Liver (tissue), 9 donors: ENCODE results near the gene CDC7. TPM values are rescaled to one million over a fixed set of nuclear protein-coding genes. Genes with fewer than 3 reads are reported as not detected.

Experiments
- DNase-seq: peaks from one replicate; pipeline ENCODE4 v3.0.0-alpha.2; 2017; ENCODE audit warnings: low spot score
- H3K27ac ChIP-seq, 2 donors: one replicate each; pipeline ENCODE4 v1.7.0; 2013; ENCODE audit warnings: inconsistent platforms in 2 of 2, low read length in 2 of 2, control low read depth in 1 of 2, low read depth in 1 of 2, mild to moderate bottlenecking in 1 of 2
- H3K27me3 ChIP-seq, 4 donors: one replicate each; pipeline versions ENCODE4 v1.6.1 to v1.7.0; 2013; ENCODE audit warnings: low read length in 3 of 4, inconsistent platforms in 1 of 4, mild to moderate bottlenecking in 1 of 4, moderate library complexity in 1 of 4; ENCODE audit not compliant: control insufficient read depth in 4 of 4, insufficient read depth in 4 of 4
- H3K36me3 ChIP-seq, 4 donors: one replicate each; pipeline versions ENCODE4 v1.6.1 to v1.7.0; 2013; ENCODE audit warnings: low read length in 3 of 4, mild to moderate bottlenecking in 3 of 4, low read depth in 1 of 4, moderate library complexity in 1 of 4; ENCODE audit not compliant: control insufficient read depth in 4 of 4, insufficient read depth in 3 of 4
- H3K4me1 ChIP-seq, 4 donors: one replicate each; pipeline versions ENCODE4 v1.6.1 to v1.7.0; 2013; ENCODE audit warnings: low read length in 3 of 4, mild to moderate bottlenecking in 3 of 4, moderate library complexity in 1 of 4; ENCODE audit not compliant: control insufficient read depth in 4 of 4, insufficient read depth in 4 of 4
- H3K4me3 ChIP-seq, 3 donors: one replicate each; pipeline versions ENCODE4 v1.6.1 to v1.7.0; 2013; ENCODE audit warnings: low read length in 3 of 3, control low read depth in 1 of 3, low read depth in 1 of 3, mild to moderate bottlenecking in 1 of 3
- H3K9ac ChIP-seq, 2 donors: one replicate each; pipeline ENCODE4 v1.7.0; 2013; ENCODE audit warnings: low read length in 2 of 2, mild to moderate bottlenecking in 2 of 2, moderate library complexity in 2 of 2, control low read depth in 1 of 2, low read depth in 1 of 2
- H3K9me3 ChIP-seq, 4 donors: one replicate each; pipeline versions ENCODE4 v1.6.1 to v1.7.0; 2013; ENCODE audit warnings: low read length in 3 of 4; ENCODE audit not compliant: control insufficient read depth in 4 of 4
- CTCF ChIP-seq: fragments of 150-350 bp; IDR thresholded peaks from 2 replicates; pipeline ENCODE4 v1.5.1; 2017; ENCODE audit warnings: improper control_type of control experiment, low read depth, low read length; ENCODE audit not compliant: missing input control
- EGR1 ChIP-seq, 2 donors: IDR thresholded peaks; 2 replicates each; pipeline ENCODE4 v1.6.1; 2016 to 2018; ENCODE audit warnings: antibody characterized with exemption in 2 of 2, low read depth in 2 of 2
- FOXA1 ChIP-seq: IDR thresholded peaks from 2 replicates; pipeline ENCODE4 v1.6.1; 2016; ENCODE audit warnings: antibody characterized with exemption
- GABPA ChIP-seq, 2 donors: IDR thresholded peaks in 1 of 2; conservative IDR thresholded peaks in 1 of 2; 2 replicates each; pipeline ENCODE4 v1.6.1; 2016; ENCODE audit warnings: antibody characterized with exemption in 2 of 2, mild to moderate bottlenecking in 1 of 2, moderate library complexity in 1 of 2
- HNF4G ChIP-seq: IDR thresholded peaks from 2 replicates; pipeline ENCODE4 v1.6.1; 2016; ENCODE audit warnings: antibody characterized with exemption
- JUND ChIP-seq, 2 donors: IDR thresholded peaks; 2 replicates each; pipeline ENCODE4 v1.6.1; 2016; ENCODE audit warnings: antibody characterized with exemption in 2 of 2
- MAX ChIP-seq: IDR thresholded peaks from 2 replicates; pipeline ENCODE4 v1.6.1; 2016; ENCODE audit warnings: antibody characterized with exemption
- NR2F2 ChIP-seq: IDR thresholded peaks from 2 replicates; pipeline ENCODE4 v1.6.1; 2016; ENCODE audit warnings: antibody characterized with exemption
- RAD21 ChIP-seq, 2 donors: IDR thresholded peaks; 2 replicates each; pipeline ENCODE4 v1.6.1; 2016; ENCODE audit warnings: antibody characterized with exemption in 2 of 2, mild to moderate bottlenecking in 2 of 2
- REST ChIP-seq: IDR thresholded peaks from 2 replicates; pipeline ENCODE4 v1.6.1; 2016; ENCODE audit warnings: antibody characterized with exemption, mild to moderate bottlenecking
- RXRA ChIP-seq, 2 donors: IDR thresholded peaks; 2 replicates each; pipeline ENCODE4 v1.6.1; 2017 to 2018; ENCODE audit warnings: antibody characterized with exemption in 2 of 2, mild to moderate bottlenecking in 1 of 2
- TAF1 ChIP-seq: conservative IDR thresholded peaks from 2 replicates; pipeline ENCODE4 v1.6.1; 2016; ENCODE audit warnings: antibody characterized with exemption, mild to moderate bottlenecking
- WGBS: extraction: QIAGEN DNeasy Blood & Tissue Kit; methylation state at CpG from one replicate; pipeline ENCODE4 v1.1.7; 2013; 5-methylcytosine and 5-hydroxymethylcytosine counted together
- polyA plus RNA-seq, 2 donors: library from polyadenylated mRNA; stranded (reverse) in 1 of 2; unstranded in 1 of 2; fragments of 200-250 nt in 1 of 2; fragments of >200 nt in 1 of 2; fragmentation: Nextera tagmentation in 1 of 2; extraction: Ambion mirVana in 1 of 2; gene quantifications; one replicate each; pipeline versions ENCODE4 v1.2.1 to v1.2.3, GENCODE V29; 2013 to 2015
- total RNA-seq, 2 donors: library from RNA; depleted of rRNA; stranded (reverse); fragments of >200 nt; gene quantifications; one replicate each; pipeline ENCODE4 v1.2.3, GENCODE V29; 2014
- TF ChIP-seq, protein P1 (sequence below): IDR thresholded peaks from 2 replicates; pipeline ENCODE4 v1.6.1; 2016; ENCODE audit warnings: antibody characterized with exemption
- TF ChIP-seq, protein P2 (sequence below): IDR thresholded peaks from 2 replicates; pipeline ENCODE4 v1.6.1; 2016; ENCODE audit warnings: antibody characterized with exemption
- donor health status: healthy.
- donor health status: healthy.
- donor health status: healthy.
- donor health status: healthy.
- donor health status: healthy.

CDC7 gene
- total and polyA plus RNA-seq, 4 donors = 0.43 to 15.0 (median 0.61) TPM

GRCh38 chr1:91537987-91538304 is 37.3 kb downstream of the CDC7 start:
- H3K36me3 ChIP-seq = no peaks in the 10 kb centered on the region
- no peaks in the 10 kb centered on the region for H3K4me1 ChIP-seq
- H3K9ac ChIP-seq = no peak overlapping the region
- TF ChIP-seq GABPA (IDR thresholded peaks at IDR 0.05 in 1 of 2, conservative IDR thresholded peaks at IDR 0.05 in 1 of 2) (no peak), RAD21 (IDR thresholded peaks at IDR 0.05) (no peak), REST (no peak), RXRA (IDR thresholded peaks at IDR 0.05) (no peak)
- H3K27ac ChIP-seq = no peak overlapping the region
- peaks cover 0 to 4% (median 0%) of the 10 kb centered on the region in 4 donors for H3K27me3 ChIP-seq
- H3K4me3 ChIP-seq = no peak overlapping the region
- H3K9me3 ChIP-seq = no peaks in the 10 kb centered on the region
- DNase-seq = no peak
- WGBS = 82% methylated on average over 2 of the region's 2 CpGs

DNA sequence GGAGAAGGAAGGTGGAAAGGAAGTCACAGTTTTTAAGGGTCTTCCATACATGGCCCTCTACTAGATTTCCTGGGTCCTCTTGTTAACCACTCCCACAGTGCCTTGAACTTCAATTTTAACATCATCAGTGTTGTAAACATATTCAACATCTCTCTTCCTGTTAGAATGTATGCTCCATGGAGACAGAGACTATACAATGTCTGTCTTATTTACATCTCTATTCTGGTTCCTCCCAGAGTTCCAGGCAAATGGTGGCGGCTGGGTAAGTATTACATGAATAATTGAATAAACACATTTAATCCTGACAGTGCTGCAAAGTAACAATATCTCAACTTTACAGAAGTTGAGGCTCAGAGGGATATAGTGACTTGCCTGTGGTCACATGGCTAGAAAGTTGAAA is 40.3 kb downstream of the CDC7 start:
- Histone ChIP-seq H3K9ac (no peak overlapping the region), H3K27me3 (peaks cover 0 to 4% (median 0%) of the 10 kb centered on the region in 4 donors), H3K27ac (no peak overlapping the region), H3K4me1 (no peaks in the 10 kb centered on the region), H3K36me3 (no peaks in the 10 kb centered on the region), H3K9me3 (no peaks in the 10 kb centered on the region), H3K4me3 (no peak overlapping the region)
- TF ChIP-seq HNF4G (no peak), JUND (IDR thresholded peaks at IDR 0.05) (no peak), NR2F2 (no peak), EGR1 (IDR thresholded peaks at IDR 0.05; ENCODE audit: low read depth in 2 of 2) (no peak), CTCF (no peak), FOXA1 (no peak), GABPA (IDR thresholded peaks at IDR 0.05 in 1 of 2, conservative IDR thresholded peaks at IDR 0.05 in 1 of 2) (no peak), MAX (no peak), TAF1 (no peak)
- TF ChIP-seq, protein P1, sequence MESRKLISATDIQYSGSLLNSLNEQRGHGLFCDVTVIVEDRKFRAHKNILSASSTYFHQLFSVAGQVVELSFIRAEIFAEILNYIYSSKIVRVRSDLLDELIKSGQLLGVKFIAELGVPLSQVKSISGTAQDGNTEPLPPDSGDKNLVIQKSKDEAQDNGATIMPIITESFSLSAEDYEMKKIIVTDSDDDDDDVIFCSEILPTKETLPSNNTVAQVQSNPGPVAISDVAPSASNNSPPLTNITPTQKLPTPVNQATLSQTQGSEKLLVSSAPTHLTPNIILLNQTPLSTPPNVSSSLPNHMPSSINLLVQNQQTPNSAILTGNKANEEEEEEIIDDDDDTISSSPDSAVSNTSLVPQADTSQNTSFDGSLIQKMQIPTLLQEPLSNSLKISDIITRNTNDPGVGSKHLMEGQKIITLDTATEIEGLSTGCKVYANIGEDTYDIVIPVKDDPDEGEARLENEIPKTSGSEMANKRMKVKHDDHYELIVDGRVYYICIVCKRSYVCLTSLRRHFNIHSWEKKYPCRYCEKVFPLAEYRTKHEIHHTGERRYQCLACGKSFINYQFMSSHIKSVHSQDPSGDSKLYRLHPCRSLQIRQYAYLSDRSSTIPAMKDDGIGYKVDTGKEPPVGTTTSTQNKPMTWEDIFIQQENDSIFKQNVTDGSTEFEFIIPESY = no peak
- TF ChIP-seq, protein P2, sequence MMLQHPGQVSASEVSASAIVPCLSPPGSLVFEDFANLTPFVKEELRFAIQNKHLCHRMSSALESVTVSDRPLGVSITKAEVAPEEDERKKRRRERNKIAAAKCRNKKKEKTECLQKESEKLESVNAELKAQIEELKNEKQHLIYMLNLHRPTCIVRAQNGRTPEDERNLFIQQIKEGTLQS = no peak
- WGBS = 87% methylated on average over 1 of the region's 1 CpG
- DNase-seq = no peak
